ENCODE measurements around the gene MR1.

DNA sequence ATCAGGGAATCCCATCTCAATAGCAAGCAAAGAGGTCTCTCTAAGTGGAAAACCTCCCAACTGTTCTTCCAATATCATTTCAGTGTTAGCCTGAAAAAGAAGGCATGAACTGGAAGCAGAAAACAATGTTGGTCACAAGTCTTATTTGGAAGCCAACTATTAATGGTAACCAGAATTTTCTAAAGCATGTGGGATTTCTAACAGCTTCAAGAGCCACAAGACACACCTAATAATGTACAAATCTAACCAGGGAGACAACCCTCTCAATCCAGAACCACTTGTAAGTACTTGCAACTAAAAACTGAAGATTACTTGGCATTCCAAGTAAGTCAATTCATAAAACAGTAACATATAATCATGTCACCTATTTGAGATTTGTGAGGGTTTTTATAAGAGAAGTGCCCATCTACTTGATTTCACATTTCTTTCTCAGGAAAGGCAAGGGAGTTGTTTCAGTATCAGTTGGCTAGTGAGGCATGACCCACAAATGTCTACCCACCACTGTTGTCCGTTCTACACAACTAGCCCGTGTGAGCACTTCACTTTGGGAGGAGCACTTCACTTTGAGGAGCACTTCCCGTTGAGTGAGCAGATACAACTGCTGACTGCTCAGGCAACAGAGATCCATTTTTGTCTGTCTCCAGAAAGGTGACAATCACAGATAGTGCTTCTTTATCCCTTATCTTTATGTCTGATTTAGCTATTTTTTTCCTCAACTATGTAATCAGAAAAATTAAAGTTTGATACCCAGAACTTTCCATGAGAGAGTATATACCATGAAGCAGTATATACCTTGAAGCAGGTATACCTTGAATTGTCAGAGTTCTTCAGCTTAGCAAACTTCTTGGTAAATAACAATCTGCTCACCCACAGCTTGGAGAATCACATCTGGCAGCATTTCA is 22.2 kb upstream of the MR1 start:
- TF ChIP-seq, protein P1, sequence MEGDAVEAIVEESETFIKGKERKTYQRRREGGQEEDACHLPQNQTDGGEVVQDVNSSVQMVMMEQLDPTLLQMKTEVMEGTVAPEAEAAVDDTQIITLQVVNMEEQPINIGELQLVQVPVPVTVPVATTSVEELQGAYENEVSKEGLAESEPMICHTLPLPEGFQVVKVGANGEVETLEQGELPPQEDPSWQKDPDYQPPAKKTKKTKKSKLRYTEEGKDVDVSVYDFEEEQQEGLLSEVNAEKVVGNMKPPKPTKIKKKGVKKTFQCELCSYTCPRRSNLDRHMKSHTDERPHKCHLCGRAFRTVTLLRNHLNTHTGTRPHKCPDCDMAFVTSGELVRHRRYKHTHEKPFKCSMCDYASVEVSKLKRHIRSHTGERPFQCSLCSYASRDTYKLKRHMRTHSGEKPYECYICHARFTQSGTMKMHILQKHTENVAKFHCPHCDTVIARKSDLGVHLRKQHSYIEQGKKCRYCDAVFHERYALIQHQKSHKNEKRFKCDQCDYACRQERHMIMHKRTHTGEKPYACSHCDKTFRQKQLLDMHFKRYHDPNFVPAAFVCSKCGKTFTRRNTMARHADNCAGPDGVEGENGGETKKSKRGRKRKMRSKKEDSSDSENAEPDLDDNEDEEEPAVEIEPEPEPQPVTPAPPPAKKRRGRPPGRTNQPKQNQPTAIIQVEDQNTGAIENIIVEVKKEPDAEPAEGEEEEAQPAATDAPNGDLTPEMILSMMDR (IDR thresholded peaks at IDR 0.05): no peak
- TF ChIP-seq POLR2A (IDR thresholded peaks at IDR 0.05): no peak
